Measurements from ENCODE around the gene METRN. TPM values are rescaled to one million over a fixed set of nuclear protein-coding genes. Genes with fewer than 3 reads are reported as not detected.

Gene METRN
- total RNA-seq, 4 donors from 2014 or later: 13.3 to 29.5 (median 26.0) TPM

GRCh38 chr16:751152-752006 lies 36.5 kb downstream of the METRN start:
- TF ChIP-seq, protein P1, sequence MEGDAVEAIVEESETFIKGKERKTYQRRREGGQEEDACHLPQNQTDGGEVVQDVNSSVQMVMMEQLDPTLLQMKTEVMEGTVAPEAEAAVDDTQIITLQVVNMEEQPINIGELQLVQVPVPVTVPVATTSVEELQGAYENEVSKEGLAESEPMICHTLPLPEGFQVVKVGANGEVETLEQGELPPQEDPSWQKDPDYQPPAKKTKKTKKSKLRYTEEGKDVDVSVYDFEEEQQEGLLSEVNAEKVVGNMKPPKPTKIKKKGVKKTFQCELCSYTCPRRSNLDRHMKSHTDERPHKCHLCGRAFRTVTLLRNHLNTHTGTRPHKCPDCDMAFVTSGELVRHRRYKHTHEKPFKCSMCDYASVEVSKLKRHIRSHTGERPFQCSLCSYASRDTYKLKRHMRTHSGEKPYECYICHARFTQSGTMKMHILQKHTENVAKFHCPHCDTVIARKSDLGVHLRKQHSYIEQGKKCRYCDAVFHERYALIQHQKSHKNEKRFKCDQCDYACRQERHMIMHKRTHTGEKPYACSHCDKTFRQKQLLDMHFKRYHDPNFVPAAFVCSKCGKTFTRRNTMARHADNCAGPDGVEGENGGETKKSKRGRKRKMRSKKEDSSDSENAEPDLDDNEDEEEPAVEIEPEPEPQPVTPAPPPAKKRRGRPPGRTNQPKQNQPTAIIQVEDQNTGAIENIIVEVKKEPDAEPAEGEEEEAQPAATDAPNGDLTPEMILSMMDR (IDR thresholded peaks at IDR 0.05; ENCODE audit: low read depth): no peak

DNA sequence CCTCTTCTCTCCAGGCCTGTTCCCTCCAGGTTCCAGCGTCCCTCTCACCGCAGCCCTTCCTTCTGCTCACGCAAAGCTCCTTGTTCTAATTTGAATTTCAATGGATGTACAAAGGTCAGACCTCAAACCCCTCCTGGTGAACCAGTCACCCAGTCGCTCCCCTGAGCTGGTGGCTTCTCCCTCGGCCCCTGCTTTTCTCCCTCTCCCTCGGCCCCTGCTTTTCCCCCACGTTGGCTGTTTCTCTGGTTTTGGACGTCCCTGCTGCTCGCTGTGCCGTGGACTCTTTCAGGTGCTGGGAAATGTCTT lies 37.0 kb downstream of the METRN start:
- TF ChIP-seq, protein P1 (IDR thresholded peaks at IDR 0.05; ENCODE audit: low read depth): no peak

DNA sequence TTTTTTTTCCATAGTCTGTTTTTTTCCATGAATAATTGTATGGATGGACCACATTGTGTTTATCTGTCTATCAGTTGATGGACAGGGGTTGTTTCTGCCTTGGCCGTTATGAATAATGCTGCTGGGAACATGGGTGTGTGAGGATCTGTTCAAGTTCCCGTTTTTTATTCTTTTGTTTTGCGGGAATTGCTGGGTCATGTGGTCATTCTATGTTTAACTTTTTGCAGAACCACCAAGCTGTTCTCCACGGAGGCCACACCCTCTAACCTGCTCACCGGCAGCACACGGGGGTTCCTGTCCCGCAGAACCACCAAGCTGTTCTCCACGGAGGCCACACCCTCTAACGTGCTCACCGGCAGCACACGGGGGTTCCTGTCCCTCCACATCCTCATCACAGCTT lies 39.7 kb downstream of the METRN start:
- TF ChIP-seq, protein P1 (IDR thresholded peaks at IDR 0.05; ENCODE audit: low read depth): no peak

GRCh38 chr16:756428-756827 lies 41.5 kb downstream of the METRN start:
- TF ChIP-seq, protein P1 (IDR thresholded peaks at IDR 0.05; ENCODE audit: low read depth): no peak

DNA sequence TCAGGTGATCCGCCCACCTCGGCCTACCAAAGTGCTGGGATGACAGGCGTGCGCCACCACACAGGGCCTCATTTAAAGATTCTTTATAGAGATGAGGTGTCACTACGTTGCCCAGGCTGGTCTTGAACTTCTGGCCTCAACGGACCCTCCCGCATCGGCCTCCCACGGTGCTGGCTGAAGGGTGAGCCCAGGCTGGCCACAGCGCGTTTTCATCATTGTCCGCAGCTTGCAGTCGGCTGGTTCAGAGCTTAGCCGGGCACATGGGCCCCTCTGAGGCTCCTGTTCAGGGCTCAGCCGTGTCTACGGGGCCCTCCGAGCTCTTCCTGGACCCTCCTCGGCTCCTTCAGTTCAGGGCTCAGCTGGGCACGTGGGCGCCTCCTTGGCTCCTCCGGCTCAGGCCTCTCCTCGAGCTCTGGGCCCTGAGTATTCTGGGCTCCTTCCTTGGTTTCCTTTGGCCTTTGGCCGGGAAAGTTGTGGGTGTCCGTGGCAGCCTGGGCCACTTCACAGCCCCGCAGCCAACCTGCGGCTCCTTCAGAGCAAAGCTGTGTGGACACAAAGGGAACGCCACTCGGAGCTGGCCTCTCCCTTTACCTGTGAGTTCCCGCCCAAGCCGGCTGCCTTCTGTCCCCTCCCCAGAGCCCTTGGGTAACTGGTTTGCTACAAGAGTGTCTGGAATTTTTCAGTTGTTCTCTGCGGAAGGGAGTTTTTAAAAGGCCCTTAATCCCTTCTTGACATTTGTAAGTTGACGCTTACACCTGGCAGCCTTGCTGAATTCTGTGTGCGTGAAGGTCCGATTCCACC lies 44.4 kb downstream of the METRN start:
- TF ChIP-seq, protein P1 (IDR thresholded peaks at IDR 0.05; ENCODE audit: low read depth): no peak

GRCh38 chr16:760065-760464 lies 45.1 kb downstream of the METRN start:
- TF ChIP-seq, protein P1 (IDR thresholded peaks at IDR 0.05; ENCODE audit: low read depth): no peak

All from subcutaneous adipose tissue (tissue), 4 donors.